B cell (primary cell): ENCODE measurements around the gene TPST2.

Source experiments
- EZH2 ChIP-seq: IDR thresholded peaks from 2 replicates; pipeline ENCODE4 v1.6.1; 2012; ENCODE audit warnings: borderline replicate concordance, low read depth, mild to moderate bottlenecking, moderate library complexity, low read length; ENCODE audit not compliant: insufficient read depth, poor library complexity, severe bottlenecking
- TF ChIP-seq, protein P1 (sequence below): fragments of 200-600 bp; IDR thresholded peaks from one replicate; pipeline ENCODE4 v1.8.0; 2022; ENCODE audit warnings: antibody characterized with exemption, mild to moderate bottlenecking

DNA sequence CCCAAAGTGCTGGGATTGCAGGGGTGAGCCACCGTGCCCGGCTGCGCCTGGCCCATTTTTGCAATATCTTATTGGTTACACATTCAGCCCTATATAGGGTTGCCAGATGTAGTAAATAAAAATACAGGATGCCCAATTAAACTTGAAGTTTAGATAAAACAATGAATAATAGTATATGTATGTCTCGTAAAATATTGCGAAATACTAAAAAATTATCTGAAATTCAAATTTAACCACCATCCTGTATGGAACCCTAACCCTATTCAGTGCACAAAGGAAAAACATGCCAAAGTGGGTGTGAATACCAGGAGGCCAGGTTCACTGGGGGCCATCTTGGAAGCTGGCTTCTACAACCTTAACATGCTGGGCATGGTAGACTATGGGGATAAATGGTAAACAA is 72.5 kb downstream of the TPST2 start:
- TF ChIP-seq, protein P1, sequence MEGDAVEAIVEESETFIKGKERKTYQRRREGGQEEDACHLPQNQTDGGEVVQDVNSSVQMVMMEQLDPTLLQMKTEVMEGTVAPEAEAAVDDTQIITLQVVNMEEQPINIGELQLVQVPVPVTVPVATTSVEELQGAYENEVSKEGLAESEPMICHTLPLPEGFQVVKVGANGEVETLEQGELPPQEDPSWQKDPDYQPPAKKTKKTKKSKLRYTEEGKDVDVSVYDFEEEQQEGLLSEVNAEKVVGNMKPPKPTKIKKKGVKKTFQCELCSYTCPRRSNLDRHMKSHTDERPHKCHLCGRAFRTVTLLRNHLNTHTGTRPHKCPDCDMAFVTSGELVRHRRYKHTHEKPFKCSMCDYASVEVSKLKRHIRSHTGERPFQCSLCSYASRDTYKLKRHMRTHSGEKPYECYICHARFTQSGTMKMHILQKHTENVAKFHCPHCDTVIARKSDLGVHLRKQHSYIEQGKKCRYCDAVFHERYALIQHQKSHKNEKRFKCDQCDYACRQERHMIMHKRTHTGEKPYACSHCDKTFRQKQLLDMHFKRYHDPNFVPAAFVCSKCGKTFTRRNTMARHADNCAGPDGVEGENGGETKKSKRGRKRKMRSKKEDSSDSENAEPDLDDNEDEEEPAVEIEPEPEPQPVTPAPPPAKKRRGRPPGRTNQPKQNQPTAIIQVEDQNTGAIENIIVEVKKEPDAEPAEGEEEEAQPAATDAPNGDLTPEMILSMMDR: no peak
- no peak for TF ChIP-seq EZH2
